Glomerular endothelial cell (primary cell): Measurements from ENCODE around the gene TMEM156. TPM values are rescaled to one million over a fixed set of nuclear protein-coding genes. Genes with fewer than 3 reads are reported as not detected.
"Not testable (repeated sequence)": the region's sequence is repeated elsewhere in the genome, so short reads cannot be mapped to it uniquely, and the experiment has no call there.

Source experiments
- DNase-seq: peaks from one replicate; pipeline ENCODE4 v3.0.0-alpha.2; 2011; ENCODE audit warnings: low read depth, low spot score; ENCODE audit errors: extremely low read depth
- total RNA-seq: library from RNA; depleted of rRNA; stranded (reverse); fragments of >200 nt; gene quantifications from 2 replicates; pipeline ENCODE4 v1.2.3, GENCODE V29; 2015

The TMEM156 gene
- total RNA-seq, 1 donor from 2014 or later, result 9.6 TPM

DNA sequence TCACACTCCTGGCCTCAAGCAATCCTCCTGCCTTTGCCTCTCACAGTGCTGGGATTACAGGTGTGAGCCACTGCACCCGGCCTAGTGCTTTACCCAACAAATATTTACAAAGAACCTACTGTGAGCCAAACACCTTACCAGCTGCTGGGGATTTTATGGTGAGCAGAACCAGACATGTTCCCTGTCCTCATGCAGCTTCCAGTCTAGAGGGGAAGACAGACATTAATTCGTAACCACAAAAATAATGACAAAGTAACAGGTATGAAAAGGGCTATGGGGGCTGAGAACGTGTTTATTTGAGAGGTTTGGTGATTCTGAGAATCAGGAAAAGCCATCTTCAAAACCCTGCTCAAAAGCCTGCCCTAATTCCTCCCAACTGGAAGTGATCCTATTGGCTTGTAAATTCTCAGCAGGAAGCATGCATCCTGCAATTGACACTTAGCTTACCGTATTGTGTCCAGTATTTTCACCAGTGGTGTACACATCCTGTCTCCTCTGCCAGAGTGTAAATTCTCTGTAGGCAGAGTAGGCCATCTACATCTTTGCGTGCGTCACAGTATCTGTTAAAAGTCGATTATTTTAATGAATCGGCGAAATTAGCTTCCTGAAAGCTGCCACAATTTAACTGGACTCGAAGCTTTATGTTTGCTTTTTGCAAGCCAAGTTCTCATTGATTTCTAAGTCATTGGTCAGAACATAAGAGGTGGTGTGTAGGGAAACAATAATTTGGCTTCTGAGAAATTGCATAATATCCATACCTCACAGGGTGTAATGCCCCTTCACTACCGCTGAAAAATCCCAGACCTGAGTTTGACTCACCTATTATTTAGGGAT, 67.0 kb downstream of the TMEM156 start:
- no peak for DNase-seq

DNA sequence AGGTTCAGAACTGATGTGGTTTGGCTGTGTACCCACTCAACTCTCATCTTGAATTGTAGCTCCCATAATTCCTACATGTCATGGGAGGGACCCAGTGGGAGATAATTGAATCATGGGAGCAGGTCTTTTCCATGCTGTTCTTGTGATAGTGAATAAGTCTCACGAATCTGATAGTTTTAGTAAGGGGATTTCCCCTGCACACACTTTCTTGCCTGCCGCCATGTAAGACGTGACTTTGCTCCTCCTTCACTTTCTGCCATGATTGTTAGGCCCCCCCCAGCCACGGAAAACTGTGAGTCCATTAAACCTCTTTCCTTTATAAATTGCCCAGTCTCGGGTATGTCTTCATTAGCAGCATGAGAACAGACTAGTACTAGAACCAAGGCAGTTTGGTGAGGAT, 73.0 kb downstream of the TMEM156 start:
- DNase-seq, result not testable (repeated sequence)

DNA sequence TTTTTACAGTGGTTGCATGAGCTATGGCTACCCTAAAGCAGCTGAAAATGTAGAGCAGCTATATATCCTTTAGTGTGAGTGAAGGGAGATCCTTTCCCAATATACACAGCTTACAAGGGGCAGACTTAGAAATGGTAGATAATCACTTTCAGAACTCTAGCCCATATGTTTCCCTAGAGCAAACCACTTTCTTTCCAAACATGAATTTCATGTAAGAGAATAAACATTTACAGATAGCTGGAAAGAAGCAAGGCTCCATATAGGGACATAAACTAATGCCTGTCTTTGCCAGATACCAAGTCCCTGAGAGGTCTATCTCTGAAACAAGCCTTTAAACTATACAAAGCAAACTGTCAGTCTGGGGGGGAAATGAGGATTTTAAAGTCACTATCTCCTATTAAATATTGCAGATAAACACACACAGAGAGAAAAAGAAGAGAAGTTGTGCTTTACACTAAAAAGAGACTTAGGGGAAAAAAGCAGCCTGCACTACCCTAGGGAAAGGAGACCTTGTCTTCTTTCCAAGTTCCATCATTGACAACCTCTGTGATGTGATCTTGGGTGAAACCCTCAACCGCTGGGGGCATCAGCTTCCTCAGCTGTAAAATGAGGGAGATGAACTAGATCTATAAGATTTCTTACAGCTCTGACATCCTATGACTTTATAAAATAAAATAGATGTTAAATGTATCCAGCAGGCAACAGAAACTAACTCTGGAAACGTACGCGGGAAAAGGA, 73.6 kb downstream of the TMEM156 start:
- DNase-seq, result no peak

DNA sequence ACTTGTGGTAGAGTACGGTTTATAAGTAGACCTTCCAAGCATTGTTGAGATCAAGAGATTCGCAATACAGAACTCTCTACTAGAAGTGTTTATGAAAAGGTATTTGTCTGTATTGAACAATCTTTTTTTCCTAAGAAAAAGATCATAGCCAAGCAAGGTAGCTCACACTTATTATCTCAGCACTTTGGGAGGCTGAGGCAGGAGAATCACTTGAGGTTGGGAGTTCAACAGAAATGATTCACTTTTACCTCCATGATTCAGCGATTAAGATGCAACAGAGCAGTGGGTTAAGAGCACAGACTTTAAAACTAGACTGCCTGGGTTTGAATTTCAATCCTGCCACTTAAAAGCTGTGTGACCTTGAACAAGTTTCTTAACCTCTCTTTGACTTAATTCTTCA, 74.3 kb downstream of the TMEM156 start:
- no peak for DNase-seq

DNA sequence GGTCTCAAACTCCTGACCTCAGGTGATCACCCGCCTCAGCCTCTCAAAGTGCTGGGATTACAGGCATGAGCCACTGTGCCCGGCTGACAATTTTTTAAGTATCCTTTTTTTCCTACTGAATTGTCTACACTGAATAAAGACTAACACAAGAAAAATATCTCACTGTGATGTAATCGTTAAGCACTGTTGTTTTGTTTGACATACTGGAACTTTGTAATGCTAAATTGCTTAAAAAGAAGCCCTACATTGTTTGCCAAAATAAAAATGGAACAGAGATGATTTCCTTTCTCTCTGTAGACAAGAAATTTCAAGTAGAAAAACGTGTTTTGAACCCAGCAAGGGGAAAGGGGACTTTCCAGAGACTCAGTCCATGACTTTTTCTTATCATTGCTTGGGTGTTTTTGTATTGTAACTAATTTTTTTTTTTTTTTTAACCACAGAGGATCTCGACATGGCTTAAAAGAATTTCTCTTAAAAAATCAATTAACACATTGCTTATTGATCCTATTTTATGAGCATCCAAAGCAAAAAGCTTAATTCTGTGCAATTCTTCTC, 74.9 kb downstream of the TMEM156 start:
- DNase-seq, result no peak

DNA sequence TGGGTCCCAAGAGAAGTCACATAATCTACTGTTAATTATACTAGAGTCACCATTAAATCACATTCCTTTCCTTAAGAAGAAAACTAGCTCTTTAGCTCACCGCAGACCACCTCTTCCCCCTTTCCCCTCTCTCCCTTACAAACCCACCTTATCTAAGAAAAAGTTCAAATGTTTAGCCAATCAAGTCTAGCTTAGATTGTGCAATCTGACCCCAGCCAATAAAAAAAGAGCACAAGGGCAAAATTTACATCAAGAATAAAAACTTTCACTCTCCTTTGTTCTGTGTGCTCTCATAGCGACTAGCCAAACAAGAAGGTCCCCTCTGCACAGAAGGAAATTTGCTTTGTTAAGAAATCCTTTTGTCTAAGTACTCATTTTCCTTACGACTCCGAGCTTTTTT, 76.3 kb downstream of the TMEM156 start:
- DNase-seq, result no peak

DNA sequence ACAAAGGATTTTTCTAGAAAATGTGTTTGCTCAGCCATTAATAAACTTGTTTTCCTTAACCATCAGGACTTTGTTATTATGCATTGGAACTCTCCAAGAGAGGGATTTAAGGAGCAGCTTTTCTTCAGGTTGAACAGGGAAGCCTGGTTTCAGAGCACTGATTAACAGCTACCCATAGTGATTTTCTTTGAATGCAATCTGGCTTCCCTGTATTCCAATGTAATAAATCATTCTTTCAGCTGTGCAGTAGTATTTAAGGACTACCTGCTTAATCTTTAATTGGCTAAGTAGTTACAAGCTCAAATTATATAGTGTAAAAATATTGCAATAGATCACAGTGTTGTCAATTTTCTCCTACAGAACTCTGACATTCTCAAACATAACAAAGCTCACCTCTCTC, 77.5 kb downstream of the TMEM156 start:
- DNase-seq, result no peak

DNA sequence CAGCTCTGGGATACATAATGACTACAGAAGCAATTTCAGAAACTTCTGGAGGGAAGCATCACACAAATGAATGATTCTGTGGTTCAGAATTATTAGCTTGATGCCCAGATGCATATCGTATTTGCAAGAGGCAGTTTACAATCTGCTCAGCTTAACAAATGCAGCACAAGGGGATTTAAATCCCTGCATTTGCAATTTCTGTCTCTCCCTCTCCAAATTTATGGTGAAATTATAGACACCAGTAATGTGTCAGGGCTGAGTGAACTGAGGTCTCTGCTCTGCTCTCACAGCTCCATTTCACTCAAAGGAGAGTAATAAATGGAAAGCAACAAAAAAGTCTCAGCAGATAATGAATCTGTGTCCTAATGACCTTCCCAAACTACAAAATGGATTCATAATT, 80.2 kb downstream of the TMEM156 start:
- DNase-seq, result no peak

DNA sequence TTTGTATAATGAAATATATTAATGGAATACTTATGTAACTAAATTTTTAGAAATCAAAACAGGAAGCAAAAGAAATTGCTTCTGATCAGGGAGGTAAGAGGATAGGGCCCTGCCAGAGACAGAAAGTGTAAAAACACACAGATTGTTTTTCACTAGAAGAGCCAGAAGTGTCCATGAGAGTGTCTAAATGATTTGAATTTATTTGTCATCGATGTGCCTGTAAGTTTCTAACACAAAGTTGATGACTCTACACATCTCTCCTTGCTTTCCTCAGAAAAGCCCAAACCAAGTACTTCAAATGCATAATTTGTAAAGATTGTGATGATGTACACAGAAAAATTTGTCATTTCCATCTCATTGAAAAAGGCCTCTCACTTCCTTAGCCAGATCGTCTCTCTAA, 80.6 kb downstream of the TMEM156 start:
- no peak for DNase-seq

DNA sequence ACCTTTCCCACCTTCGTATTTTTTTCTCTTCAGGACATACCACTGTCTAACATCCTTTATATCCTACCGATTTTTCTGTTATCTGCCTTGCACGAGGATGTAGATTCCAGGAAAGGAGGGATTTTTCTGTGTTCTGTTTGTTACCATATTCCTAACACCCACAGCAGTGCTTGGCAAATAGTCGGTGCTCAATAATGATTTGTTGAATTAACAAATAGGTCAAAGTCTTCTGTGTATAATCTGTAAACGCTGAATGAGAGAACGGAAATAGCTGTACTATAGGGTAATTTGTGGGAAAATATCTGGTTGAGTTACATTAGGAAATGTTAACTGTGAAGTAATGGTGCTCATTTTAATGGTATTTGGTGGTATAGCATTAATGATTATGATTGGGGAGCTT, 81.5 kb downstream of the TMEM156 start:
- no peak for DNase-seq

DNA sequence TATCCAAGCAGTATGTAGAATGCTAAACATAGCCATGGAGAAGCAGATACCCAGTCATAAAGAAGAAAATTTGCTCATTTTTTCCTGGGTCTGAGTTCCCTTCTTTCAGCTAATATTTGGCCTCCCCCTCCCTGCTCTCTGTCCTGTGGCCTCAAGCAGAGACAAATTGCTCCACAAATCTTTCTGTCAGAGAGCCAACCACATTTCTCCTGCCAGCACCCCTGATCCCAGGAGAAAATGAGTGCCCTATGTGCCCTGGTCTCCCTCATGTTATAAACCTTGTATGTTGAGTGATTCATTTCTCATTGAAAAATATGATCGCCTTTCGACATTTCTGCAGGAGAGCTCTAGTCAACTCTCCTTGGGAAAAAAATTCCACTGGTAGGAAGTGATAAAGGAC, 82.0 kb downstream of the TMEM156 start:
- DNase-seq, result no peak

DNA sequence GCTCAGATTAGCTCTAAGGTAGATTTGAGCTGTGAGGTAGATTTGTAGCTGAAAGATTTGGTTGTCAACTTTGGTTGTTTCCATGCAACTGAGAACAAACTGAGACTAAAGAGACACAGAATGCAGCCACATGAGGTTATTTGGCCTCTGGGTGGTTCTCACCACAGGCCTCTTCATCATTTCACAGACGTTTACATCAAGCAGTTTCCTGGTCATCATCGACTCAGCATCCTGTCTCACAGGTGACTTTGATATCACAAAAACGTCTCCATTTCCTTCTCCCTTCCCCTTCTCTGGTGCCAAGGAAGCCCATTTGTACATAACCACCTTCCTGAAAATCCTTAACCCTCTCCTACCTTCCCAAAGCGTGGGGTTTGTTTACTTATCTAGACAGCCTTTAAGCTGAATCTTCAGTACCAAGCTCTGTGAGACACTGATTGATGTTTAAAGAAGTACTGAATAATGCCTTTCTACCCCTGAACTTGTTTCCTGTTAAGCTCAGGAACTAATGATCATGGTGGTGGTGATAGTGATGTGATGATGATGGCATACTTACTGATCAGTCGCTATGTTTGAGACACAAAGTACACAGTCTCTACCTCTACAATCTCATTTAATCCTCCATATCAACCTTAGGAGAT, 82.7 kb downstream of the TMEM156 start:
- DNase-seq, result no peak

DNA sequence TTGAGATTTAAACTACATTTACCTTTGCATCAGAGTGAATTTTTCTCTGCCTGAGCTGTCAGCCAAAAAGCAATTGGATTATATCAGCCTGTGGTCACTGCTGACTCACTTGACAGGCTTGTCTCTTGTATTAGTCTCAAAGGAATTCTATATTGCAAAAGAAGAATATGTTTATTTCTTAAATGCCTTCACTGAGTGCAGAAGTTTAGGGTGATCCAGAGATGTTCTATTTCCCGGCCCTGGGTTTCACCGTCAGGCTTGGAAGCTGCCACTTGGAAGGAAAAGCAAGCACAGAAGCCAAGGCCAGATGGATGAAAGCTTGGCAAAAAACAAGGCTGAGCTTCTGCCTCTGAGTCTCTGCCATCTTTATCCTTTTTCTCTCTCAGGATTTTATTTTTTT, 83.7 kb downstream of the TMEM156 start:
- no peak for DNase-seq

DNA sequence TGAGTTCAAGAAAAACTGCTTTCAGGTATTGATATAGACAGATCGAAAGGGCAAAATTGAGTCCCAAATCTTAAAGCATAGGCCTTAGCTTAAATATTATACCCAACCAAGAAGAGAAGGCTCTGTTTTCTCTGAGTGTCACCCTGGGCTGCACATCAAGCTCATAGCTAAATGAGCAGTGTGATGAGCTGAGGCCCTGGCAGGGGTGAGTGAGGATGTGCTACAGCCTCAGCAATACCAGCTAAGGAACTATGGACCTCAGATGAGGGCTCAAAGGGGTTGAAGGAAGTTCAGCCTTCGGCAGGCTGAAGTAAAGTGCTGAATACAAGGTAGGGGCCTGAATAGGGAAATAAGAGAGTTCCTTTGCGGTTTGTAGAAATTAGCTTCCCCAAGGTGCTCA, 85.3 kb downstream of the TMEM156 start:
- no peak for DNase-seq

DNA sequence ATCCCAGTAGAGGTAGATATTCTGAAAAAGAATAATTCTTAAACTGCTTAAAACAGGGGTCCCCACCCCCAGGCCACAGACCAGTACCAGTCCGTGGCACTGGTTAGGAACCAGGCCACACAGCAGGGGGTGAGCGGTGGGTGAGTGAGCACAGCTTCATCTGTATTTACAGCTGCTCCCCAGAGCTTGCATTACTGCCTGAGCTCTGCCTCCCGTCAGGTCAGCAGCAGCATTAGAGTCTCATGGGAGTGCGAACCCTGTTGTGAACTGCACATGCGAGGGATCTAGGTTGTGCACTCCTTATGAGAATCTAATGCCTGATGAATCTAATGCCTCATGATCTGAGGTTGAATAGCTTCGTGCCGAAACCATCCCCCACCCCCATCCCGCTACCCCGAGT, 87.8 kb downstream of the TMEM156 start:
- no peak for DNase-seq

DNA sequence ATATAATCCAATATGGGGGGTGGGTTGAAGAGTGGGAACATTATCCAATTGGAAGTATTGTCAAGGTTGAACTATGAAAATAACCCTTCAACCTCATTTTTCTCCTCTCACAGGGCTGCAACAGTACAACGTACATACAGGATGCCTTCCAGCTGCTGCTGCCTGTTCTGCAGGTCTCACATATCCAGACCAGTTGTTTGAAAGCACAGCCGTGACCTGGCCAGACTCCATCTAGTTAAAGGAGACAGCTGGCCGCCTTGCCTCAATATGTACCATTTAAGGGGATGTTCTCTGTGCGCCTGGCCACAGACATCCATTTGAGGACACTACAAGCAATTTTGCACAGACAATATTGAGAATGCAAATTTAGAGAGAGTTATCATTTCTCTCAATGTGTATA, 88.9 kb downstream of the TMEM156 start:
- no peak for DNase-seq

DNA sequence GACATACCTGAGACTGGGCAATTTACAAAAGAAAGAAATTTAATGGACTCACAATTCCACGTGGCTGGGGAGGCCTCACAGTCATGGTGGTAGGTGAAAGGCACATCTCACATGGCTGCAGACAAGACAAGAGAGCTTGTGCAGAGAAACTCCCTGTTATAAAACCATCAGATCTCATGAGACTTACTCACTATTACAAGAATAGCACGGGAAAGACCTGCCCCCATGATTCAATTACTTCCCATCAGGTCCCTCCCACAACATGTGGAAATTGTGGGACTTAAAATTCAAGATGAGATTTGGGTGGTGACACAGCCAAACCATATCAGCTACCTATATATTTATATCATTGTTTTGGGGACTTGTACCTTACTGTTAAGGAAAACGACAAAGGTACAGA, 90.3 kb downstream of the TMEM156 start:
- not testable (repeated sequence) for DNase-seq

DNA sequence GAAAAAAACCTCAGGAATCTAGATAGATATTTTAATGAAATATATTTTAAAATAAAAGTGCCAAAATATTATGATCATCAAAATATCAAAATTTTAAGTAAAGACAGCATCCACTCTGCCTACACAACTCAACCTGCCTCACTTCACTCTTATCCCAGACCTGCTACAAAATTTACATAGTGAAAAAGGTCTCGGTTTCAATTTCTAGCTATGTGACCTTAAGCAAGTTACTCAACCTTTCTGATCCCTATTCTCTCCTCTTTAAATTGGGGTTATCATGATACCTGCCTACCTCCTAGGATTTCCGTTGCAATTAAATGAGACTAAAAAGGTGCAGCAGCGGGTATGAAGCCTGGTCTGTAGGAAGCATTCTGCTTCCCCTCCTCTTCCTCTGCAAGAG, 91.7 kb downstream of the TMEM156 start:
- DNase-seq, result no peak

DNA sequence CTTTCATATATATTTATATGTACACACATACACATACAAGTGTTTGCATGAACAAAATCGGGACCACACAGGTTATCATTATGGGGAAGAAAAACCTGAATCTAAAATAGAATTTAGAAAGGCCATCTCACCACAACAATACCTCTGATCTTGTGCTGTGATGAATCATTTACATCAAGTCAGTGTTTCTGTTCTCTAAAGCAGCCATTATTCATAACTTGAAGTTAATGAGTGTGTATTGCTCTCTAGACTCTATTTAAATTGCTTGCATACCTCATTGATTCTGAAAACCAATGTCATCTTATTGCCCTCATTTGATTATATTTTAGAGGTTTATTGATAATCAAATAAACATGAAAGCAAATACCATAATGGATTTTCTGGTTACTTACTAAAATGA, 93.0 kb downstream of the TMEM156 start:
- no peak for DNase-seq

DNA sequence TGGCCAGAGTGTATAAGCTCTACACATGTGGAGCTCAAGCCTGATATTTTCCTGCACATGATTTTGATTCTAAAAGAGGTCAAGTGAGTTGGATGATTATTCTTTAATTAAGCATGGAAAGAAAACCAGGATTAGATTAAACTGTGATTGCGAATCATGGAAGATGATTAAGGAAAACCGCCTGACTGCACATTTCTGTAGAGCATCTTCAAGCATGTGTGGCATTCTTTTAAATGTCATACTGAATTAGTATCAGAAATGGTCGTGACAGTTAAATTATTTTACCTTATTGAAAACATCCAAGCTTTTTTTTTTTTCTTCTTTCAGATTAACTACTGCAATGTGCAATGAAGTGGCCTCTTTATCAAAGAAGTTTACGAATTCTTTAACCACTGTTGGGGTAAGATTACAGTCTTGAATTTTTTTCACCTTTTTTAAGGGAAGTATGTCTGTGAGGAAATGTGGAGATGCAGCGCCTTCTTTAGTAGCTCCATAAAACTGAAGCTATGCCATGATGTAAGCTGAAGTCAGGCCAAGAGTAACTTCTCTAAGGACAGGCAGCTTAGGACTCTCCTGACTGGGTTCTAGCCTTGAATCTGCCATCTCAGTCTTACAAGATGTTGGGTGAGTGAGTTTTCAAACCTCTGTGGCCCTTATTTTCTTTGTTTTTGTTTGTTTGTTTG, 96.7 kb downstream of the TMEM156 start:
- DNase-seq, result no peak

DNA sequence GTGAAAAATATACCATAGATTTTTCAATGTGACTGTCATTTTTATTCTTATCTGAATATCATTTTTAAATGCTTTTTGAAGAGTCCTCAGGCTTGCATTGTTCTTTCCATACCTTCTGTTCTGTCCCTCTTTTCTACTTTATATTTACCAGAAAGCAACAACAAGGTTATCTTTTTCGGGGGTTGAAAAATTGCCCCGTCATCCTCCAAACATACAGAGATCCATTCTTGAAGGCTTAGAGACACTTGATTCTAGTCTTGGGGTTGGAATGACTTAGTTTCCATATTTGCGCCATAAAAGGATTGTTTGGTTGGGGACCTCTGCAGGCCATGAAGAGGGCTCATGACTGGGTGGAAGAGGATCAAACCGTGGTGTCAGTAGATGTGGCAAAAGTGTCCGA, 101.1 kb downstream of the TMEM156 start:
- DNase-seq, result no peak
